Right lobe of liver (tissue), 6 donors: Measurements from ENCODE around the gene CYP27B1. TPM values are rescaled to one million over a fixed set of nuclear protein-coding genes. Genes with fewer than 3 reads are reported as not detected.

Experiments
- ATAC-seq, 4 donors: fragments of 200-7000 bp; cut with Tn5 transposase; one replicate each; pipeline ENCODE4 v1.9.1; 2020; ENCODE audit warnings: mild to moderate bottlenecking in 4 of 4, moderate library complexity in 4 of 4
- DNase-seq, 3 donors: peaks; one replicate each; pipeline ENCODE4 v3.0.0-alpha.2; 2020
- H3K27ac ChIP-seq, 3 donors: fragments of 200-600 bp; one replicate each; pipeline ENCODE4 v1.8.0; 2022
- H3K27me3 ChIP-seq, 2 donors: fragments of 200-600 bp; one replicate each; pipeline ENCODE4 v1.8.0; 2022
- H3K36me3 ChIP-seq, 4 donors: fragments of 200-600 bp; sonication (generic) in 1 of 4; one replicate each; pipeline versions ENCODE4 v1.5.1 to v1.8.0; 2017 to 2022; ENCODE audit warnings: control low read depth in 1 of 4
- H3K4me1 ChIP-seq, 4 donors: fragments of 200-600 bp; sonication (generic) in 1 of 4; one replicate each; pipeline versions ENCODE4 v1.5.1 to v1.8.0; 2017 to 2022; ENCODE audit warnings: control low read depth in 1 of 4
- H3K4me3 ChIP-seq, 3 donors: fragments of 200-600 bp; one replicate each; pipeline ENCODE4 v1.8.0; 2022
- H3K9me3 ChIP-seq, 4 donors: fragments of 200-600 bp; sonication (generic) in 1 of 4; one replicate each; pipeline versions ENCODE4 v1.5.1 to v1.8.0; 2017 to 2022; ENCODE audit warnings: control low read depth in 1 of 4
- POLR2A ChIP-seq: fragments of 450-650 bp; IDR thresholded peaks from one replicate; pipeline ENCODE4 v1.6.1; 2017; ENCODE audit warnings: antibody characterized with exemption, mild to moderate bottlenecking
- WGBS: methylation state at CpG from one replicate; pipeline ENCODE4 v1.1.6; 2018; ENCODE audit warnings: low coverage, low lambda C conversion rate; ENCODE audit not compliant: insufficient coverage; ENCODE audit errors: missing lambda C conversion rate; 5-methylcytosine and 5-hydroxymethylcytosine counted together
- intact Hi-C, 2 donors: fragments of 100-400 bp; cut with DNase I; formaldehyde crosslinking; loops; one replicate each; pipeline versions ENCODE4 v1.11.2 to v1.14.1; 2022
- total RNA-seq, 6 experiments: library from RNA; depleted of rRNA in 2 of 6; stranded (reverse); fragments of >200 nt in 2 of 6; fragmentation: NEBNext Ultra II Directional in 3 of 6; extraction: Animal tissue kit (Norgen Biotek cat#: 25700) in 3 of 6; gene quantifications; one replicate each; pipeline versions ENCODE4 v1.1.0 to v1.2.4, GENCODE V29; 2016 to 2023
- TF ChIP-seq, protein P1 (sequence below), 4 donors: fragments of 200-600 bp in 3 of 4; fragments of 450-650 bp in 1 of 4; IDR thresholded peaks; one replicate each; pipeline versions ENCODE4 v1.5.1 to v1.8.0; 2016 to 2022; ENCODE audit warnings: antibody characterized with exemption in 4 of 4, mild to moderate bottlenecking in 2 of 4
- donor health status: DM: no; HTN: yes; CAD: no.
- donor health status: DM: no; HTN: no; CAD: no.
- donor health status: DM: no; HTN: no; CAD: no.
- donor health status: DM: no; HTN: yes; CAD: no.
- donor health status: DM: no; HTN: yes; CAD: no.

The CYP27B1 gene
- total RNA-seq, 6 experiments from 2014 or later: 0.25 to 1.4 (median 0.81) TPM

DNA sequence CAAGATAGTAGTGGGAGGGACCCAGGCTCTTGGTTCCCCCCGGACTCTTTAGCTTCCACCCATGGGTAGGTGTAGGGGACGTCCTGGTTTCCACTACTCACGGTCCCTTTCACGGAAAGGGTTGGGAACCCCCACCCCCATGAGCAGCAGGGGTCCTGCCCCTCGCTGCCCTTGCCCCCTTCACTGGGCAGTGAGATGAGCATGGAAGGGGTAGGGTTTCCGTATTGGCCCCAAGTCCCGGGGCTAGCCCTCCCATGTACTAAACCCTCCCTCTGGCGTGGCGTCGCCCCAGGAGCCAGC lies 41.1 kb downstream of the CYP27B1 start:
- no peak for TF ChIP-seq POLR2A
- TF ChIP-seq, protein P1, sequence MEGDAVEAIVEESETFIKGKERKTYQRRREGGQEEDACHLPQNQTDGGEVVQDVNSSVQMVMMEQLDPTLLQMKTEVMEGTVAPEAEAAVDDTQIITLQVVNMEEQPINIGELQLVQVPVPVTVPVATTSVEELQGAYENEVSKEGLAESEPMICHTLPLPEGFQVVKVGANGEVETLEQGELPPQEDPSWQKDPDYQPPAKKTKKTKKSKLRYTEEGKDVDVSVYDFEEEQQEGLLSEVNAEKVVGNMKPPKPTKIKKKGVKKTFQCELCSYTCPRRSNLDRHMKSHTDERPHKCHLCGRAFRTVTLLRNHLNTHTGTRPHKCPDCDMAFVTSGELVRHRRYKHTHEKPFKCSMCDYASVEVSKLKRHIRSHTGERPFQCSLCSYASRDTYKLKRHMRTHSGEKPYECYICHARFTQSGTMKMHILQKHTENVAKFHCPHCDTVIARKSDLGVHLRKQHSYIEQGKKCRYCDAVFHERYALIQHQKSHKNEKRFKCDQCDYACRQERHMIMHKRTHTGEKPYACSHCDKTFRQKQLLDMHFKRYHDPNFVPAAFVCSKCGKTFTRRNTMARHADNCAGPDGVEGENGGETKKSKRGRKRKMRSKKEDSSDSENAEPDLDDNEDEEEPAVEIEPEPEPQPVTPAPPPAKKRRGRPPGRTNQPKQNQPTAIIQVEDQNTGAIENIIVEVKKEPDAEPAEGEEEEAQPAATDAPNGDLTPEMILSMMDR (IDR thresholded peaks at IDR 0.05): no peak
- 15% methylated on average over 4 of the region's 10 CpGs for WGBS
- no peaks in the 10 kb centered on the region for H3K9me3 ChIP-seq
- peak overlapping the region in 2 of 3 donors; percentile 43 to 48 for H3K4me3 ChIP-seq
- no peak overlapping the region for H3K27ac ChIP-seq
- H3K4me1 ChIP-seq: peaks cover 0 to 10% (median 0%) of the 10 kb centered on the region in 4 donors
- intact Hi-C loops: no loop called here
- H3K27me3 ChIP-seq: peaks cover 0 to 5% of the 10 kb centered on the region in 2 donors
- no peak for ATAC-seq
- no peak for DNase-seq
- peaks cover 0 to 5% (median under 1%) of the 10 kb centered on the region in 4 donors for H3K36me3 ChIP-seq

GRCh38 chr12:57724936-57725740 lies 41.7 kb downstream of the CYP27B1 start:
- TF ChIP-seq POLR2A: no peak
- TF ChIP-seq, protein P1 (IDR thresholded peaks at IDR 0.05): no peak
- peaks cover 0 to 12% (median 2%) of the 10 kb centered on the region in 4 donors for H3K36me3 ChIP-seq
- peaks cover 0 to 10% (median 0%) of the 10 kb centered on the region in 4 donors for H3K4me1 ChIP-seq
- DNase-seq (peak in 1 of 3 donors; percentile 37), ATAC-seq (no peak)
- H3K4me3 ChIP-seq: no peak overlapping the region
- H3K9me3 ChIP-seq: no peaks in the 10 kb centered on the region
- intact Hi-C loops: no loop called here
- no peak overlapping the region for H3K27ac ChIP-seq
- WGBS: 62% methylated on average over 3 of the region's 11 CpGs
- H3K27me3 ChIP-seq: peaks cover 0 to 5% of the 10 kb centered on the region in 2 donors

DNA sequence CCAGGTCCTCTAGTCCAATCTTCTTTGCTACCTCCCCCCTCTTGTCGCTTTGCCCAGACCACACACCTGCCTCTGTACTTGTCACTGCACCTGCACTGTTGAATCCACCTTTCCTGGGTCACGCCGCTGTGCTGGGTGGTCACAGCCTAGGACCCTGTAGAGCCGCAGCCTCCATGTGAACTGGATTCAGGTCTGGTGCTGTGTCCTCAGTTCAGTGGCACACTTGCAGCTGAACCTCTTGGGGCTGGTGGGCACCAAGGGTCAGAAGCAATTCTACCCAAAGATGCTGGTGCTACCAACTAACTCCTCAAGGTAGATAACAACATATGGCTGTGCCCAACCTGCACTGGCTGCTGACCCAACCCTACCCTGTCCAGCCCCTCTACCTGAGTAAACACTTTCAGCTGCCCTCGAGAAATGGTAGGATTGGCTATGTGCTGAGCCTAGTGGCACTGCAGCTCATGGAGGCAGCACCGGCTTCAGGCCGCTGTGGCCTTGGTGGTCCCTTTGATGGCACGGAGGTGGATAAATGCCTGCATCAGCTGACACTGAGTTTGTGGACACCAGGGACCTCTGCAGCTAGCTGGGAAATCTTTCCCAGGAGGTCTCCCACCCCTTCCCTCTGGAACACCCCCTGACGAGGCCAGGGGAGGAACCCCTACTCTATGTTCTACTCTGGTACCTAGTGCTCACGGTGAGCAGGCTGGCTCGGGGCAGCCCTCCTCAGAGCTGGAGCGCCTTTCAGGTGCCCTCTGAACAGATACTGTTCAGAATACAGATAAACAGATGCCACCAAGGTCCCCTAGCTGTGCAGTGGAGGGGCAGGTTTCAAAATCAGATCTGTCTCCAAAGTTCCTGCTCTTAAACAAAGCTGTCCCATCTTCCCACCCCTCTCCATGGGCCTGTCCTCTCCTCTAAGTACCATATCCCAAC lies 42.6 kb downstream of the CYP27B1 start:
- H3K27ac ChIP-seq: no peak overlapping the region
- H3K4me1 ChIP-seq: peaks cover 0 to 10% (median 0%) of the 10 kb centered on the region in 4 donors
- TF ChIP-seq POLR2A: no peak
- TF ChIP-seq, protein P1 (IDR thresholded peaks at IDR 0.05): no peak
- peak in 1 of 3 donors; percentile 35 for DNase-seq
- ATAC-seq: no peak
- H3K4me3 ChIP-seq: no peak overlapping the region
- intact Hi-C loops: no loop called here
- H3K27me3 ChIP-seq: peaks cover 0 to 5% of the 10 kb centered on the region in 2 donors
- peaks cover 0 to 21% (median 2%) of the 10 kb centered on the region in 4 donors for H3K36me3 ChIP-seq
- no peaks in the 10 kb centered on the region for H3K9me3 ChIP-seq
- 60% methylated on average over 1 of the region's 12 CpGs for WGBS

GRCh38 chr12:57723630-57723962 lies 43.3 kb downstream of the CYP27B1 start:
- intact Hi-C loops: no loop called here
- DNase-seq (no peak), ATAC-seq (no peak)
- 83% methylated on average over 2 of the region's 2 CpGs for WGBS
- H3K36me3 ChIP-seq: peaks cover 0 to 27% (median 7%) of the 10 kb centered on the region in 4 donors
- no peak for TF ChIP-seq POLR2A
- TF ChIP-seq, protein P1 (IDR thresholded peaks at IDR 0.05): no peak
- peaks cover 0 to 10% (median 0%) of the 10 kb centered on the region in 4 donors for H3K4me1 ChIP-seq
- no peak overlapping the region for H3K27ac ChIP-seq
- H3K9me3 ChIP-seq: no peaks in the 10 kb centered on the region
- peaks cover 0 to 5% of the 10 kb centered on the region in 2 donors for H3K27me3 ChIP-seq
- no peak overlapping the region for H3K4me3 ChIP-seq
